Measurements from ENCODE around the gene ACP1. TPM values are rescaled to one million over a fixed set of nuclear protein-coding genes. Genes with fewer than 3 reads are reported as not detected.
A peak's percentile ranks its signal among the peaks of the same experiment; 100 is the strongest.

The ACP1 gene
- total RNA-seq, 1 donor from 2014 or later: 113 TPM

- Mint-ChIP-seq H3K9me3 (no peaks in the 10 kb centered on the region), H3K4me1 (peaks cover 14% of the 10 kb centered on the region), H3K36me3 (no peaks in the 10 kb centered on the region), H3K27ac (no peak within 1 kb of the TSS), H3K4me3 (peak within 1 kb of the TSS; percentile 55), H3K27me3 (ENCODE audit: low read depth) (peaks cover 75% of the 10 kb centered on the region)
- TF ChIP-seq CTCF (IDR thresholded peaks at IDR 0.05; ENCODE audit: unreplicated experiment): no peak
- DNase-seq (ENCODE audit: low spot score in 2 of 2, unreplicated experiment in 2 of 2): no peak
These were observed 23.4 kb downstream of the ACP1 start, which contains the start of gene ALKAL2 for GRCh38 chr2:287911-288757. TSS of gene ALKAL2 (minus strand) at chr2:288091. CDS start at chr2:287835, 256 bp downstream.

- DNase-seq (ENCODE audit: low spot score in 2 of 2, unreplicated experiment in 2 of 2): no peak
- Mint-ChIP-seq H3K36me3 (no peaks in the 10 kb centered on the region), H3K9me3 (no peaks in the 10 kb centered on the region), H3K4me3 (peak overlapping the region; percentile 34), H3K4me1 (peaks cover 14% of the 10 kb centered on the region), H3K27ac (no peak overlapping the region), H3K27me3 (ENCODE audit: low read depth) (peaks cover 74% of the 10 kb centered on the region)
- no peak for TF ChIP-seq CTCF (IDR thresholded peaks at IDR 0.05; ENCODE audit: unreplicated experiment)
These were observed 24.1 kb downstream of the ACP1 start for GRCh38 chr2:288758-289361.

- peaks cover 14% of the 10 kb centered on the region for H3K4me1 Mint-ChIP-seq
- no peaks in the 10 kb centered on the region for H3K36me3 Mint-ChIP-seq
- no peak for TF ChIP-seq CTCF (IDR thresholded peaks at IDR 0.05; ENCODE audit: unreplicated experiment)
- no peak overlapping the region for H3K27ac Mint-ChIP-seq
- H3K4me3 Mint-ChIP-seq: peak overlapping the region; percentile 68
- no peaks in the 10 kb centered on the region for H3K9me3 Mint-ChIP-seq
- DNase-seq (ENCODE audit: low spot score in 2 of 2, unreplicated experiment in 2 of 2): peak in 1 of 2 experiments; percentile 47
- H3K27me3 Mint-ChIP-seq (ENCODE audit: low read depth): peaks cover 74% of the 10 kb centered on the region
These were observed 24.8 kb downstream of the ACP1 start for GRCh38 chr2:289362-290089.

- peaks cover 74% of the 10 kb centered on the region for H3K27me3 Mint-ChIP-seq (ENCODE audit: low read depth)
These were observed 25.5 kb downstream of the ACP1 start for GRCh38 chr2:290090-290722.

More at GRCh38 chr2:290090-290722, 25.5 kb downstream of the ACP1 start:
- H3K4me1 Mint-ChIP-seq: peaks cover 14% of the 10 kb centered on the region
- H3K9me3 Mint-ChIP-seq: no peaks in the 10 kb centered on the region
- no peaks in the 10 kb centered on the region for H3K36me3 Mint-ChIP-seq
- no peak for TF ChIP-seq CTCF (IDR thresholded peaks at IDR 0.05; ENCODE audit: unreplicated experiment)
- no peak overlapping the region for H3K27ac Mint-ChIP-seq
- peak in 1 of 2 experiments; percentile 74 for DNase-seq (ENCODE audit: low spot score in 2 of 2, unreplicated experiment in 2 of 2)
- H3K4me3 Mint-ChIP-seq: peak overlapping the region; percentile 68
